Activated CD8-positive, alpha-beta memory T cell treated with anti-CD3 and anti-CD28 coated beads for 36 hours (primary cell): ENCODE results near the gene ARV1. TPM values are rescaled to one million over a fixed set of nuclear protein-coding genes. Genes with fewer than 3 reads are reported as not detected.
"Not testable (repeated sequence)": the region's sequence is repeated elsewhere in the genome, so short reads cannot be mapped to it uniquely, and the experiment has no call there.

Experiments
- CTCF ChIA-PET: fragments of 350-600 bp; sonication (Branson Sonifier 250); formaldehyde crosslinking; loops from one replicate; lab custom pipeline; 2021; ENCODE audit warnings: antibody characterized with exemption; lab: Charles Lee
- POLR2A ChIA-PET: fragments of 350-600 bp; sonication (Branson Sonifier 250); formaldehyde crosslinking; loops from one replicate; lab custom pipeline; 2021; ENCODE audit warnings: antibody characterized with exemption; lab: Charles Lee
- total RNA-seq, 2 experiments: library from RNA; stranded (reverse); gene quantifications; one replicate each; pipeline ENCODE4 v1.2.3, GENCODE V29; 2021

ARV1 gene
- total RNA-seq, 2 experiments from 2014 or later, result 21.0 to 21.4 TPM

DNA sequence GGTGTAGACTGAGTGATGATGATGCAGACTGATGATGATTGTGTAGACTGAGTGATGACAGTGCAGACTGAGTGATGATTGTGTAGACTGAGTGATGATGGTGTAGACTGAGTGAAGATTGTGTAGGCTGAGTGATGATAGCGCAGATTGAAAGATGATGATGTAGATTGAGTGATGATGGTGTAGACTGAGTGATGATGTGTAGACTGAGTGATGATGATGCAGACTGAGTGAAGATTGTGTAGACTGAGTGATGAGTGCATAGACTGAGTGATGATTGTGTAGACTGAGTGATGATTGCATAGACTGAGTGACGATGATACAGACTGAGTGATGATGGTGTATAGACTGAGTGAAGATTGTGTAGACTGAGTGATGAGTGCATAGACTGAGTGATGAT lies 32.5 kb downstream of the ARV1 start:
- CTCF ChIA-PET, result no interaction called here
- POLR2A ChIA-PET, result no interaction called here

DNA sequence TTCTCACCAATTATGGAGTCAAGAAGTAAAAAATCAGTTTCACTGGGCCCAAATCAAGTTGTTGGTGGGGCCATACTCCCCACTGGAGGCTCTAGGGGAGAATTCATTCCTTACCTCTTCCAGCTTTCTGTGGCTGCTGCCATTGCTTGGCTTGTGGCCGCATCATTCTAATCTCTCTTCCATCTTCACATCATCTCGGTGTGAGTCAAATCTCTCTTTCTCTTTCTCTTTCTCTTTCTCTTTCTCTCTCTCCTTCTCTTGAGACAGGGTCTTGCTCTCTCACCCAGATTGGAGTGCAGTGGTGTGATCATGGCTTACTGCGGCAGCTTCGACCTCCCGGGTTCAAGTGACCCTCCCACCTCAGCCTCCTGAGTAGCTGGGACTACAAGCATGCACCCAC lies 33.1 kb downstream of the ARV1 start:
- CTCF ChIA-PET, result no interaction called here
- POLR2A ChIA-PET, result no interaction called here

DNA sequence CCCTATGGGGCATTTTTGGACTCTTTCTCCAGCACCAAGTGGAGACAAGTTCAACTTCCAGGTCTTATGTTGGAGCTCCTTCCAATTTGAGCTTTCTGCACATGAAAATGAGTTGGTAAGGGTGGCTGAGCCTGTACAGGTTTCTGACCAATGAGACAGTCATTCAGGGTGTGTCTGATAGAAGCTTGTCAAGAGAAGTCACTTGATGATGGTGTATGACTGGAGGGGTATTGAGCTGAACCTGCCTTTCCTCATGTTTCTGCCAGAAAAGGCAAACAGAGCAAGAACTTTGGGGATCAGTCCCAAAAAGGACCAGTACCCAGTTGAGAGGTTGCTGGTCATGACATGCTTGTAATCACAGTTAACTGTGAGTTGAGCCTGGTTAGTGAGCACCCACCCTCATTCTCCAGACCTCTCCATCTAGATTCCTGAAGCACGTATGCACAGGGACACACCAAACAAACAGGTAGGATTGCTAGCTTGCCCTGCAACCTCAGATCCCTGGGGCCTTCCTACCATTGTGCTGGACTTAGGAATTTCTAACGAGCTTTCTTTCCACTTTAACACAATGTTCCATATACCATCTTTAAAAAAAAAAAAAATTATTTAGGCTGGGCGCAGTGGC lies 34.6 kb downstream of the ARV1 start:
- ChIA-PET POLR2A (no interaction called here), CTCF (interaction anchor here (1.1 kb wide), 1 partner anchor 71 kb away, joined by 3 read pairs; no protein-coding TSS in a partner anchor)

DNA sequence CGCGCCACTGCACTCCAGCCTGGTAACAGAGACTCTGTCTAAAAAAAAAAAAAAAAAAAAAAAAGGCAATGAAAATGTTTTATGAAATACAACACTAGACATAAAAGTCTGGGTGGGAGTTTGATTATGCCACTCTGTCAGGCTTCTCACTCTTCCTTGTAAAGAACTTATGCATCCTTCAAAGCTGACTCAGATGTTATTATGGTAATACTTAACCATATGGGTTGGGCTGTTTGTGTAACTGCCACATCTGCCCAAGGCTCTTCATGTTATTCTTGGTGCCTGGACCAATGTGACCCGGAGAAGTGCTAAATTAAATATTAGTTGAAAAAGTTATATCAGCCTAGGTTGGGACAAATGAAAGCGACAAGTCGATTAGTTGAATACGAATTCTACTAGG lies 37.3 kb downstream of the ARV1 start:
- ChIA-PET CTCF (no interaction called here), POLR2A (no interaction called here)

DNA sequence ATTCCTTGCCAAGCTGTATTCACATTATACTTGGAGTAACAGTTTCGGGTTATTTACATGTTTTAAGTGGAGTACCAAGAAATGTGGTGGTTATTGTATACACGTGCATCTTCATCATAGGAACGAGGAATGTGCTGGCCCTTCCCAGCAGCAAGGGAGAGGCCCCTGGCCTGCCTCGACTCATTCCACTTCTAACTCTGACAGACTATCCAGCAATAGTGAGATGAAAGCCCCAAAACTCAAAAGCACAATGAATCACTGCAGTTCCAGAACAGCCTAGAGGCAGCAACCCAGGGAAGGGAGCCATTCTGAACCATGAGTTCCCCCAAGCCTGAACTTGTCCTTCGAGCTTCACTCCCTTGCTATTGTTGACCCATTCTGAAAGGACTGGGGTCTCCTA lies 38.1 kb downstream of the ARV1 start:
- ChIA-PET CTCF (no interaction called here), POLR2A (no interaction called here)

DNA sequence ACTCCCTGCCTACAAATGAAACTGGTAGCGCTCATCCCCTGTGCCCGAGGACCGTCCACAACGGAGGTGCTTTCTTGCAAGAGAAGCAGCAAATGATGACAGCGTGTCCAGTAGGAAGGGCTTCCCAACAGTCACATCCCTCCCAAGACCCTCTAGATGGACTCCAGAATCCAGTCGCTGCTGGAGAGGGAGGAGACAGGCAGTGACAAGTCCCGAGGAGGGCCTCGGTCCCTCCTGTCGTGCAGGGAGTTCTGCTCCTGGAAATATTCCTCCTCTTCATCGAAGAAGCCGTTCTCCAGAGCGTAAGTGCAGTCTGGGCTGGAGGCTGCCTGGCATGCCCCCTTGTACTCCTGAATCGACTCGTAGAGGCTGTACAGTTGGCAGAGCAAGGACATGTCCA lies 40.8 kb downstream of the ARV1 start:
- ChIA-PET POLR2A (no interaction called here), CTCF (interaction anchor here (0.7 kb wide), 1 partner anchor 18 kb away, joined by 3 read pairs; no protein-coding TSS in a partner anchor)

DNA sequence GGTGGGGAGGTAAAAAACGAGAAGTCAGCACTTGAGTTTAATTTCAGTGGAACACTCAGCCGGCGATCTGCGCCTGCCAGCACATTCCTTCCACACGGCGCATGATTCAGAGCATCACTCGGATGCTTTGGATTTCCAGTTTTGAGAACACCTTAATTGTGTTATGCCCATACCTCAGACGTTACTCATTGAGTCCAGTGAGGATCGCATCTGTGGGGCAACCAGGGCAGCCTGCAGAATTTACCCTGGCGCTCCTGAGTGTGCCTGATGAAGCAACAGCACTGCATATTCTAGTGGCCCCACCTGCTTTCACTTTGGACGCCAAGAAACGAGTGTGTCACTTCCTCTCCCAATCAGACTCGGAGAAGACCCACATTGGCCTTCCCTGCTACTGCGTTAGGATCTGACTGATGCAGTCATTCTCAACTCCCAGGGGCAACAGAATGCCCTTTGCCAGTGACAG lies 41.3 kb downstream of the ARV1 start:
- POLR2A ChIA-PET, result no interaction called here
- CTCF ChIA-PET, result no interaction called here

DNA sequence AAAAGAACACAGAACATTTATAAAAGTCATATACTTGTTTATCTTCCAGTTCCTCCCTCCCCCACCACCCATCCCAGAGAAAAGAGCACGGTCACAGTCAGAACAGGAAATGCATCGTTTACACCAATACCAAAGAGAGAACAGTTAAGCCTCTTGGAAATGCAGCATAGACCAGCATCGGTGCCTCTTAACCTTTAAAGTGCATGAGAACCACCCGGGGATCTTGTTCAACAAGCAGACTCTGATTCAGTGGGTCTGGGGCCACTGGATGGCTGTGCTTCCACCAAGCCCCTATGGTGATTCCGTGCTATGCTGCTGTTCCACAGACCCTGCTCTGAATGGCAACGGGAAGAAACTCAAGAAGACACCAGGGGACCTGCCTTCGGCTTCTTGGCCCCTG lies 41.9 kb downstream of the ARV1 start:
- ChIA-PET POLR2A (no interaction called here), CTCF (no interaction called here)

DNA sequence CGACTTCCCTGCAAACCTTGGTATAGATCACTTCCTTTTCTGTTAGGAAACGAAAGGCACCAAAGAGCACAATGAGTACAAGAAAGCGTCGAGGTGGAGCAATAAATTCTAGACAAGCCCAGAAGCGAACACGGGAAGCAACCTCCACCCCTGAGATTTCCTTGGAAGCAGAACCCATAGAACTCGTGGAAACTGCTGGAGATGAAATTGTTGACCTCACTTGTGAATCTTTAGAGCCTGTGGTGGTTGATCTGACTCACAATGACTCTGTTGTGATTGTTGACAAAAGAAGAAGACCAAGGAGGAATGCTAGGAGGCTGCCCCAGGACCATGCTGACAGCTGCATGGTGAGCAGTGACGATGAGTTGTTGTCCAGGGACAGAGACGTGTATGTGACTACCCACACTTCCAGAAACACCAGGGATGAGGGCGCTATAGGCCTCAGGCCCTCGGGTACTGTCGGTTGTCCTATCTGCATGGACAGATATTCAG lies 42.7 kb downstream of the ARV1 start:
- ChIA-PET POLR2A (no interaction called here), CTCF (no interaction called here)

DNA sequence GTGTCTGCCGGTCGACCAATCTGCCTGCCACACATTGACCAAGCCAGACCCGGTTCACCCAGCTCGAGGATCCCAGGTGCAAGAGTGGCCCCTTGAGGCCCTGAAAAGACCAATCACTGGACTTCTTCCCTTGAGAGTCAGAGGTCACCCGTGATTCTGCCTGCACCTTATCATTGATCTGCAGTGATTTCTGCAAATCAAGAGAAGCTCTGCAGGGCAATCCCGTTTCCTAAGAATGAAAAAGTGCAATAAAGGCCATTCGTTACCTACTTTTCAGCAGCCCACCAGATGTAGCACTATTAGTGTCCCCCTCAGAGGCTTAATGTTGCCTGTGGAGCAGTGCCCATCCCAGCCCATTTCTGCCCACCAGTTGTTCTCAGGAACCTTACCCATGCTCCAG lies 43.6 kb downstream of the ARV1 start:
- POLR2A ChIA-PET, CTCF ChIA-PET: not testable (repeated sequence)

DNA sequence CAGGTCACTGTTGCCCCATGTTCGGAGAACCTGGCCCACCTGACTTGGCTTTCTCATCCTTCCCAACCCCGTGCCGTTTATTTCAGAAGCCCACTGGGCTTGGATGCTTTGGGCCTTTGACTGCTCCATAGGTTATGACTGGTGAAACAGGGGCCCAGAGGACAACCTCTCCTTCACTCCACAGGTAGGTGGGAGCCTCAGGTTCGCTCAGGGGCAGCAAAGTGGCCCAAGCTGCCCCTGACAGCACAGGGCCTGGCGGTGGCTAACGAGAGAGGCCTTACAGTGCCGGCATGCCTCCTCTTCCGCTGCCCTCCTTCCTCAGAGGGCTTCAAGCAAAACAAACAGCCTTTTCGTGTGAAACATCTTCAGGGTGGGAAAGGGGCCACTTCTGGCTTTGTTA lies 44.3 kb downstream of the ARV1 start:
- CTCF ChIA-PET, result no interaction called here
- POLR2A ChIA-PET, result no interaction called here

DNA sequence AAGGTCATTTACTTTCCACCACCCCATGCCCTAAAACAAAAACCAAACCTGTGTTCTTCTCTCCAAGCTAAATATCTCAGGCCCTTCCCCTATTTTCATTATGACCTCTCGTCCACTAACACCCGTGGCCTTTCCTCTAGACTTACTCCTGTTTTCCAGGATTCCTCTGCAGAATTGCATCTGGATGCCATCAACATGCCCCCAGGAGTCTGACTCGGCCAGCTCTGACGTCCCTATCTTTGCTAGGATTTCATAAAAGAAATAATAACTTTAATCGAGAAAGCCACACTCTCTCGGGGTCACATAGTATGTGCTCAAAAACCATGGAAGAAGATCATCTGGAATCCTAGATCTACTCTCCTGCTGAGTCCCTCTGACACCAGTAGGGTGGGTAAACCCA lies 47.7 kb downstream of the ARV1 start:
- ChIA-PET CTCF (no interaction called here), POLR2A (no interaction called here)

DNA sequence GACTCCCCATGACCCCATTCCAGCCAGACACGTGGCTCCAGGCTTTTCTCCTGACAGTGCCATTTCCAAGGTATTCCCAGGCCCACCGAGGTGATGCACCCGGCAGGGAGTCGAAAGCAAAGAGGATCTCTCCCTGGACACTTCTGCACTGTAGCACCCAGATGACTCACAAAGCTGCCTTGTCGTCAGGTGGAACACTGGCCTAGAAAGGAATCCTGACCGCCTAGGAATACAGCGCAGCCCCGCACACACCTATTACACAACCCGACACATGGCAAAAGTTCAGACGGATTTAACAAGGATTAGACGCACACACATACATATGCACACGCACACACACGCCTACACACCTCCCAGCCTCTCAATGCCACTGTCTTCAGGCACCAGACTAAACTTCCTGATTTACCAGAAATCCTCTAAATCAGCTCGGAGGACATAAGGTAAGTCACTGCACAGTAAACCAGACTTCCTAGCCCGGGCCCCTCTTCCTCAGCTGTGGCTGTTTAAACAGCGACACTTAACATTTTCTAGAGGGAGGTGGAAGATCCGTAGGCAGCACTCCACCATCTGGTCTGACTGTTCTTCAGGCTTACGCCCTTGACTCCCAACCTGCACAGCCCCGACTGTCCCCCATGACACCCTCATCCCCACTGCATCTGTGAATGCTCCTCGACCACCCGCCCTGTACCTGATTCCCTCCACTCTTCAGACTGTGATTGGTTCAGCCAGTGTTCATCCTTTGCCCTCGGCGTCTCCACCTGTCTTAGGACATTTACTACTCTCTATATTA lies 48.4 kb downstream of the ARV1 start:
- POLR2A ChIA-PET, result no interaction called here
- CTCF ChIA-PET, result interaction anchor here (0.5 kb wide), 1 partner anchor 36 kb away, joined by 4 read pairs; no protein-coding TSS in a partner anchor

DNA sequence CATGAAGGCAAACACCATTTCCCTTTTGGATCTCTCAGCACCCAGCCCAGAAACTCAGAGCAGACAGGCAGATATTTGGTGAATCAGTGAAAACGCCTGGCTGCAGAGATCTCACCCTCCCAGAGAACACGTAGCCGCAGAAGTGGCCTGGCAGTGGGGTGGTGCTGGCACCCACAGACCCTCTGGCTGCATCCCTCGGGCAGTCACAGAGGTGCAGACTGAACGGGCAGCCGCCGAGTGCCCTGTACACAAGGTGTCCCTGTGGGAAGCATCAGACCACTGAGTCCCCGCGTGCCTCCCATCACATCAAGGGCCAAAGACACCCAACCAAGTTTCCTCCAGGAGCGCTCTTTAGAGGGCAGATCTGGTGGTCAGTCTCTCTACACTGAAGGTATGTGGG lies 49.1 kb downstream of the ARV1 start:
- ChIA-PET CTCF (no interaction called here), POLR2A (no interaction called here)

DNA sequence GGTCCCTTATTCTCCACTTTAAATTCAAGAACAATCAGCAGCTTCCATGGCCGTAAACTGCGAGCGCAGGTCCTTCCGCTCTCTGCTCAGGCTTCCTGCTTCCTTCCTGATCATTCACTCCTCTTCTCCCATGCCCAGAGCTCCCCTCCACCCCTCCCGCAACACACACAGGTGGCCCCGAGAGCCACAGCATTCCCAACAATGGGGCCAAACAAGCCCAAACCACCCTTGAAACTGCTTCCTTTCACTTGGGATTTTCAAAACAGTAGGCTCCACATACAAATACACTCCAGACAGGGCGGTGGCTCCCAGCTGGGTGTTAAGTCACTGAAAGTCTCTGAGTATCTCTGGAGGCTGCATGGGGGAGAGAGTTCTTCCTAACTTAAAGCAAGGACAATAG lies 49.8 kb downstream of the ARV1 start:
- ChIA-PET POLR2A (no interaction called here), CTCF (no interaction called here)

DNA sequence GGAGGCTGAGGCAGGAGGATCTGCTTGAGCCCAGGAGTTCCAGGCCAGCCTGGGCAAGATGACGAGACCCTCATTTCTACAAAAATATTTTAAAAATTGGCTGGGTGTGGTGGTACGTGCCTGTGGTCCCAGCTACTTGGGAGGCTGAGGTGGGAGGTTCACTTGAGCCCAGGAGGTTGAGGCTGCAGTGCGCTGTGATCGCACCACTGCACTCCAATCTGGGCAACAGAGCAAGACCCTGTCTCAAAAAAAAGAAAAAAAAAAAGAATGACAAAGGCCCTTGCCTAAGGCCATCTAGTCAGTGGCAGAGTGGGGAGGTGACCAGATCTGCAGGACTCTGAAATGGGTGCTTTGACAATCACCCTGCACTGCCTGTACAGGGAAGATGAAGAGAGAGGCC lies 50.4 kb downstream of the ARV1 start:
- POLR2A ChIA-PET, CTCF ChIA-PET: not testable (repeated sequence)

DNA sequence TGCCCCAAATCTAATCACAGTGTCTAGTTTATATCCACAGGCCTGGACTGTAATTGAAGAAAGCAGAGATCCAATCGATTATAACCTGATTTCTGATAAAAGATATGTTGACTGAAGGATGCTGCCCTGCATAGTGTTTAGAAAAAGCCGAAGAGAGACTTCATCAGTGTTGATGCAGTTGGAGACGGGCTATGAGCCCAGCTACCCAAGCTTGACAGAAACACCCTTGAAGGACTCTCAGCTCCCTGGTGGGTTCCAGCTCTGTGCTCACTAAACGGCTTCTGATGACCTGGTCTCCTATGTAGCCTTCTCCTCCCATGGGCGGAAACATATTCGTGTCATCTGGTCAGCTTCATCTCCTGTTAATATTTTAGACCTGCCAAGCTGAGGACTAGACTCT lies 50.9 kb downstream of the ARV1 start:
- POLR2A ChIA-PET, result no interaction called here
- CTCF ChIA-PET, result no interaction called here

DNA sequence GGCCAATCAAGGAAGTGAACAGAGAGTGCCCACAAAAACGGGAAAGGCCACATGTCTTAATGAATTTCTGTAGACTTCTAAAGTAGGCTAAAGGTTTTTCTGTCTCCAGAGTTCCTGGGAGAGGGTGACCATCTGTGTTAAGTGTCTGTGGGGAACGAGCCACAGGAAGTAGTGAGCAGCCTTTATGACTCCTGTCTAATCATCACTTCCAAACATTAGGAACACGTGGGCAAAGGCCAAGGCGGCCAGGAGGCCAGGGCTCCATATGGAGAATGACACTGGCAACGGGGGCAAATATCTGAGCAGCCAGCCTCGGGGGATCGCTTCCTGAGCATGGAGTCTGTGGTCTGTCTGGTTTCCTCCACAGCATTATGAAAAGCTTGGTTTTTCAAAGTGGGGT lies 54.1 kb downstream of the ARV1 start:
- POLR2A ChIA-PET, result no interaction called here
- CTCF ChIA-PET, result no interaction called here

DNA sequence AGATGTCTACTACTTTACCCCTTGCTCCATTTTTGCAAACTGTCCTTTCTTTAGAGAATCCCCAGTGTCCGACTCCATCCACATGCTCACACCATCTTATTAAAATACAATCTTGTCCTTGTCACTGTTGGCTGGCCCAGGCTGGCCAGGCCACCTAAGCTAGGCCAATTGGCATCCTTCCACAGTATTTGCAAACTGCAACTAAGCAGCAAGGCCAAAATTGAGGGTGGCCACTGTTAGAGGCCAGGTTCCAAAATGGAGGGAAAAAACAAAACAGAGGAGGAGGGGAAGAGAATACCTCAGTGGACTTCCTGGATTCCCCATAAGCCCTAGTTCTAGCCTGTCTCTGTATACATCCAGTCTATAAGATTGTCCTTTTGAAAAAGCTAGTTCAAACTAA lies 56.9 kb downstream of the ARV1 start:
- POLR2A ChIA-PET, result no interaction called here
- CTCF ChIA-PET, result interaction anchor here (0.9 kb wide), 2 partner anchors 18 to 33 kb away, joined by 3 to 4 read pairs; no protein-coding TSS in a partner anchor

DNA sequence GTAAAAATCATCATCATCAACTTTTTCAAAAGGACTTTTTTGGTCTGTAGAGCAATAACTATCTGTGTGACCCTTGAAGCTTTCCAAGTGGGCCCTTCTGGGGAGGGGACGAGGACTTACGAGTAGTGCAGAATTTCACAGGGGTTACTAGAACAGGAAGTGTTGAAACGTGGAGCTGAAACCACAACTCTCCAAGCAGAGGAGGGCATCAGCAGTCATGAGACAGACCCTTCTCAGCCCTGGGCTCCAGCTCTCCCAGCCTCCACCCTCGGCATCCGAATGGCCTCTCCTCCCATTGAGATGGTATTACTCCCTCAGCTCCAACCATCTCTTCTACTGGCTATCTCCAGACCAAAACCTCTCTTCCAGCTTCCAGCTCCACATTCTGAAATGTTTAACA lies 57.5 kb downstream of the ARV1 start:
- POLR2A ChIA-PET, result no interaction called here
- CTCF ChIA-PET, result interaction anchor here (0.9 kb wide), 2 partner anchors 17 to 32 kb away, joined by 3 to 4 read pairs; no protein-coding TSS in a partner anchor
